Fibroblast of villous mesenchyme (primary cell): Measurements from ENCODE around the gene OSBP2. TPM values are rescaled to one million over a fixed set of nuclear protein-coding genes. Genes with fewer than 3 reads are reported as not detected.

ENCODE experiments used
- DNase-seq: peaks from one replicate; pipeline ENCODE4 v3.0.0-alpha.2; 2010; ENCODE audit warnings: low read depth
- H3K4me3 ChIP-seq: 2 replicates; pipeline ENCODE4 v1.5.1; 2011; ENCODE audit warnings: low read depth, mild to moderate bottlenecking, low read length
- CTCF ChIP-seq: IDR thresholded peaks from 2 replicates; pipeline ENCODE4 v1.5.1; 2012; ENCODE audit warnings: low read depth, mild to moderate bottlenecking, low read length; ENCODE audit not compliant: insufficient read depth
- total RNA-seq: library from RNA; depleted of rRNA; stranded (reverse); fragments of >200 nt; gene quantifications from 2 replicates; pipeline ENCODE4 v1.2.3, GENCODE V29; 2012

The OSBP2 gene
- total RNA-seq, 1 donor: 0.43 TPM

GRCh38 chr22:30861688-30862552 is 167.2 kb downstream of the OSBP2 start:
- no peak for DNase-seq
- no peak for TF ChIP-seq CTCF
- H3K4me3 ChIP-seq: no peak overlapping the region

GRCh38 chr22:30863081-30863833 is 168.6 kb downstream of the OSBP2 start:
- no peak for TF ChIP-seq CTCF
- no peak overlapping the region for H3K4me3 ChIP-seq
- DNase-seq: no peak

GRCh38 chr22:30864441-30865420 is 170.1 kb downstream of the OSBP2 start:
- no peak for DNase-seq
- no peak overlapping the region for H3K4me3 ChIP-seq
- no peak for TF ChIP-seq CTCF

- no peak for DNase-seq
- no peak for TF ChIP-seq CTCF
These were observed 171.0 kb downstream of the OSBP2 start for GRCh38 chr22:30865656-30866055.

GRCh38 chr22:30866216-30866615 is 171.5 kb downstream of the OSBP2 start:
- no peak for DNase-seq
- H3K4me3 ChIP-seq: no peak overlapping the region
- TF ChIP-seq CTCF: no peak

More at GRCh38 chr22:30865656-30866055, 171.0 kb downstream of the OSBP2 start:
- H3K4me3 ChIP-seq: no peak overlapping the region

- no peak overlapping the region for H3K4me3 ChIP-seq
- no peak for DNase-seq
- no peak for TF ChIP-seq CTCF
These were observed 172.2 kb downstream of the OSBP2 start for GRCh38 chr22:30866811-30867271.
